Measurements from ENCODE around the gene SERINC3.

Gene SERINC3

DNA sequence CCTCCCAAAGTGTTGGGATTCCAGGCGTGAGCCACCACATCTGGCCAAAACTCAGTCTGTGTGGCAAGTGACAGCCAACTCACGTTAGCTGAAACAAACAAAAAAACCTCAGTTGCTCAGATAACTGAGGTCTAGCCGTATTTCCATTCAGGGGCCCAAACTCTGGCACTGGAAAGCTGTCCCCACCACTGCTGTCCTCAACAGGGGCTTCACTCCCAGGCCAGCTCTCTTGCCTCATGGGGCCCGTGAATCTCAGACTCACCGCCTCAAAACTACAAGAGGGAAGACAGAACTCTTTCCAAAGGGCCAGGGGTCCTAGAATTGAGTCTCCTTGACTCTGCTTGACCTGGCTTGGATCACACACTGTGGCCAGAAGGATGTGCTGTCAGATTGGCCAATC is 38.8 kb downstream of the SERINC3 start:
- DNase-seq (ENCODE audit: low read depth), result no peak
- TF ChIP-seq, protein P1, sequence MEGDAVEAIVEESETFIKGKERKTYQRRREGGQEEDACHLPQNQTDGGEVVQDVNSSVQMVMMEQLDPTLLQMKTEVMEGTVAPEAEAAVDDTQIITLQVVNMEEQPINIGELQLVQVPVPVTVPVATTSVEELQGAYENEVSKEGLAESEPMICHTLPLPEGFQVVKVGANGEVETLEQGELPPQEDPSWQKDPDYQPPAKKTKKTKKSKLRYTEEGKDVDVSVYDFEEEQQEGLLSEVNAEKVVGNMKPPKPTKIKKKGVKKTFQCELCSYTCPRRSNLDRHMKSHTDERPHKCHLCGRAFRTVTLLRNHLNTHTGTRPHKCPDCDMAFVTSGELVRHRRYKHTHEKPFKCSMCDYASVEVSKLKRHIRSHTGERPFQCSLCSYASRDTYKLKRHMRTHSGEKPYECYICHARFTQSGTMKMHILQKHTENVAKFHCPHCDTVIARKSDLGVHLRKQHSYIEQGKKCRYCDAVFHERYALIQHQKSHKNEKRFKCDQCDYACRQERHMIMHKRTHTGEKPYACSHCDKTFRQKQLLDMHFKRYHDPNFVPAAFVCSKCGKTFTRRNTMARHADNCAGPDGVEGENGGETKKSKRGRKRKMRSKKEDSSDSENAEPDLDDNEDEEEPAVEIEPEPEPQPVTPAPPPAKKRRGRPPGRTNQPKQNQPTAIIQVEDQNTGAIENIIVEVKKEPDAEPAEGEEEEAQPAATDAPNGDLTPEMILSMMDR (conservative IDR thresholded peaks at IDR 0.05; ENCODE audit: control insufficient read depth, insufficient read depth, low read depth, low read length), result no peak
- H3K4me3 ChIP-seq (ENCODE audit: control insufficient read depth, low read depth, low read length), result no peak overlapping the region

DNA sequence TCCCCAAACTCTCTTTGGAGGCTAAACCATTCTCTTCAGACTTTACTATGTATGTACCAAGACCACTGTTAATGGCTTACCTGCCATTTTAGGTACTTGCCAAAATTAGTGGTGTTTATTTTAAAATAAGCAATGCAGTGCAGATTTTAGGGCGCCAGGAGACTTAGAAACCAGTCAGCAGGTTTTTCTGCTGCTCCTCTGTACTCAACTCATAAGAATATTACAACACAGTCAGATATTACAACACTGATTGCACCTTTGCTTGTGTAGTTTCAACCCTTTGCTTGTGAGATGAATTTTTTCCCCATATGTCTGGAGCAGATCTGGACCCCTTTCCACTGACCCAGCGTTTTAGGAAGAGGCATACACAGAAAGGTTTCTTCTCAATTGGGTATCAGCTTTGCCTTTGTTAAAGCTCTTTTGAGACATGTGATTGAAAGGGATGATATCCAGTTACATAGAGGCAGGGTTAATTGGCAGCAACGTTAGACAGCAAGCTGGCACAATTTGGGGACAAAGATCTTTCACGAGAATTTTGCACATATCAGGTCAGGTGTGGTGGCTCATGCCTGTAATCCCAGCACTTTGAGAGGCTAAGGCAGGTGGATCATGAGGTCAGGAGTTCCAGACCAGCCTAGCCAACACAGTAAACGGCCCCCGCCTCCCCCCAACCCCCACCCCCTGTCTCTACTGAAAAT is 40.0 kb downstream of the SERINC3 start:
- TF ChIP-seq, protein P1 (conservative IDR thresholded peaks at IDR 0.05; ENCODE audit: control insufficient read depth, insufficient read depth, low read depth, low read length), result no peak
- no peak for DNase-seq (ENCODE audit: low read depth)
- no peak overlapping the region for H3K4me3 ChIP-seq (ENCODE audit: control insufficient read depth, low read depth, low read length)

DNA sequence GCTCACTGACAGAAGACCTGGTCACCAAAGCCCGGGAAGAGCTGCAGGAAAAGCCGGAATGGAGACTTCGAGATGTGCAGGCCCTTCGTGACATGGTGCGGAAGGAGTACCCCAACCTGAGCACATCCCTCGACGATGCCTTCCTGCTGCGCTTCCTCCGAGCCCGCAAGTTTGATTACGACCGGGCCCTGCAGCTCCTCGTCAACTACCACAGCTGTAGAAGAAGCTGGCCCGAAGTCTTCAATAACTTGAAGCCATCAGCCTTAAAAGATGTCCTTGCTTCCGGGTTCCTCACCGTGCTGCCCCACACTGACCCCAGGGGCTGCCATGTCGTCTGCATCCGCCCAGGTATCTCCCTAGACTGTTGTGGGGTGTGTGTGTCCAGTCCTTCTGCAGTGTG is 41.8 kb downstream of the SERINC3 start:
- no peak for DNase-seq (ENCODE audit: low read depth)
- no peak overlapping the region for H3K4me3 ChIP-seq (ENCODE audit: control insufficient read depth, low read depth, low read length)
- TF ChIP-seq, protein P1 (conservative IDR thresholded peaks at IDR 0.05; ENCODE audit: control insufficient read depth, insufficient read depth, low read depth, low read length), result no peak

DNA sequence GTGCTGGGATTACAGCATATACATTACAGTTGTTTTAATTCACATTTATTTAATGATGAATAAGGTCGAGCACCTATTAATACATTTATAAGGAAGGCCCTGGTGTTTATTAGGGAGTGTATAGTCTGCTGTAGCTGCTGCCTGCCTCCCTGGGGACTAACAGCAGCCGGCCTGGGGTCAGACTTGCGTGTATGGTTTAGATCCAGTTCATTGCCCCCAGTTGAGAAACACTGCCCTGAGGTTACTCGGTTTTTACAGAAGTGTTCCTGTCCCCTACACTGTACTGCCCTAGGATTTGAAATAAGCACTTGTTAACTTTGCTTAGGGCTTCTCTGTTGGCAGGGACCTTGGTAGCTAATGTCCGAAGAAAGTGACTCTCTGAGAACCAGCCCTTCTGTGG is 42.2 kb downstream of the SERINC3 start:
- TF ChIP-seq, protein P1 (conservative IDR thresholded peaks at IDR 0.05; ENCODE audit: control insufficient read depth, insufficient read depth, low read depth, low read length), result no peak
- no peak for DNase-seq (ENCODE audit: low read depth)
- H3K4me3 ChIP-seq (ENCODE audit: control insufficient read depth, low read depth, low read length), result no peak overlapping the region

GRCh38 chr20:44478206-44478605 is 43.7 kb downstream of the SERINC3 start:
- no peak for DNase-seq (ENCODE audit: low read depth)

GRCh38 chr20:44477151-44477550 is 44.7 kb downstream of the SERINC3 start:
- H3K4me3 ChIP-seq (ENCODE audit: control insufficient read depth, low read depth, low read length), result peak overlapping the region; percentile 95
- TF ChIP-seq, protein P1 (conservative IDR thresholded peaks at IDR 0.05; ENCODE audit: control insufficient read depth, insufficient read depth, low read depth, low read length), result no peak
- DNase-seq (ENCODE audit: low read depth), result no peak

More at GRCh38 chr20:44478206-44478605, 43.7 kb downstream of the SERINC3 start:
- TF ChIP-seq, protein P1 (conservative IDR thresholded peaks at IDR 0.05; ENCODE audit: control insufficient read depth, insufficient read depth, low read depth, low read length), result no peak
- no peak overlapping the region for H3K4me3 ChIP-seq (ENCODE audit: control insufficient read depth, low read depth, low read length)
